Stimulated activated CD8-positive, alpha-beta memory T cell treated with anti-CD3 and anti-CD28 coated beads, Interleukin-4, amount 100 ng/mL, for 1 hour (primary cell): ENCODE measurements around the gene DCHS2.

Experiments
- DNase-seq, 2 donors: peaks; one replicate each; pipeline ENCODE4 v3.0.0-alpha.2; 2020; ENCODE audit warnings: low read depth in 2 of 2, low spot score in 1 of 2

DCHS2 gene

DNA sequence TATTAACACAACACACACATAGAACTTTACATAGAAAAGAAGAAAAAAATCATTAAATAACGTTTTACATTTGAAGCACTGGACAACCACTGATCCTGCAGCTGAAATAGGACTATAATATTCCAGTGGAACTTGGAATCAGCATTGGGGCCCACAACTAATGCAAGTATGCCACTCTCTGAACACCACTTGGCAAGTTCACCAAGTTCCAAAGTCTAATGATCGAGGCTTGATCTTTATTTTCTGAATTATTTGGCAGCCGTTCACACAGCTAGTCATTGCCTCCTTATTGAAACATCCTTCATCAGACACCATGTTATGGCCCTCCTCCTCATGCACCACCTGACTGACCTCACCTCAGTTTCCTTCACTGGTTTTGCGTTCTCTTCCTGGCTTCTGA is 107.6 kb downstream of the DCHS2 start:
- no peak for DNase-seq

DNA sequence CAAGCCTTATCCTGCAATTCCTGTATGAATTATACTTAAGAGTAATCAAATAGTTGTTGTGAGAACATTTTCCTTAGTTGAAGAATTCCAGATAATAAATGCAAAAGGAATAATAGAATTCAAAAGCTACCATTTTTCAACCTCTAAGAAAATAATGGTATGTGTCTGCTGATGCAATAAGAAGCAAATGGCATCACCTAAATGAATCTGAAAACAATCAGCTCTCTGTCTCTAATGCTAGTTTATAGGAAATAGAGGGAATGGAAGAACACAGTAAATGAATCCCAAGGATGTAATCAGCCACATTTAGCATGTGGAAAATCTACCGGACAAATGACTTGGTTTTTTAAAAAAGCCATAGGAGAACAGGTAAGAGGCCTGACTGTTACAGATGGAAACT is 115.1 kb downstream of the DCHS2 start:
- DNase-seq = no peak

GRCh38 chr4:154368060-154368459 is 123.5 kb downstream of the DCHS2 start:
- DNase-seq = no peak

DNA sequence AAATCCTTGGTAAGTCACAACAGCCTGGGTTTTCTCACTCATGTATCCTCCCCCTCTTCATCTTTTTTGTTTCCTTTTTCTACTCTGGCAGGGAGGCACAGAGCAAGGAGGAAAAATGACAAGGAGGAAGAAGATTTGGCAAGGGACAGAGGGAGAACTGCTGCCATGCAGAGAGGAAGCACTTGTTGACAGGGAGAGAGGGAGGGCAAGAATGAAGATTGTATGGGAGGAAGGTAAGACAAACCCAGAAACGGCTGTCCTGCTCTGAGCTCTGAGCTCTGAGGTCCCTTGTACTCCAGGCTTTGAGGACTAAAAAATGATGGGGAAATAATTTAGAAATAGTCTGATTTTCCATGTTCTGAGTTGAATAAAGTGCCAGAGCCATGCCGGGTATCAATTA is 123.9 kb downstream of the DCHS2 start:
- no peak for DNase-seq

GRCh38 chr4:154366956-154367355 is 124.6 kb downstream of the DCHS2 start:
- DNase-seq = no peak

- DNase-seq = no peak
Measured at GRCh38 chr4:154364066-154364845, 127.3 kb downstream of the DCHS2 start.

GRCh38 chr4:154361450-154361849 is 130.1 kb downstream of the DCHS2 start:
- no peak for DNase-seq

DNA sequence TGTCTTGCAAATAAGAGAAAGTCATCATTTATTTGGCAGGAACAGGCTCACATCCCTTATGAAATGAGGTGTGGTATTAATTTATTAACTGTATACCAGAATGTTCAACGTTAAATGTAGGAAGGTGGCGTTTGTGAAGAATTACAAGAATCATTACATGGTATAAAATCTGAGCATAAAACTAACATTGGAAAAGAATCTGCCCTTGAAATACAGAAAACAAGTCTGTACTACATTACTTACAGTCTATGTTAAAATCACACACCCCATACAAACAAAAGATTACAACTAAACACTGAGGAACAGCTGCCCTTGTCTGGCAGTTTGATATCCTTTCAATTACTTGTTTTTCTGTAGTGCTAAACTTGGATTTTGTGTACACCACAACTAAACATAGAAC is 131.1 kb downstream of the DCHS2 start:
- DNase-seq = no peak

DNA sequence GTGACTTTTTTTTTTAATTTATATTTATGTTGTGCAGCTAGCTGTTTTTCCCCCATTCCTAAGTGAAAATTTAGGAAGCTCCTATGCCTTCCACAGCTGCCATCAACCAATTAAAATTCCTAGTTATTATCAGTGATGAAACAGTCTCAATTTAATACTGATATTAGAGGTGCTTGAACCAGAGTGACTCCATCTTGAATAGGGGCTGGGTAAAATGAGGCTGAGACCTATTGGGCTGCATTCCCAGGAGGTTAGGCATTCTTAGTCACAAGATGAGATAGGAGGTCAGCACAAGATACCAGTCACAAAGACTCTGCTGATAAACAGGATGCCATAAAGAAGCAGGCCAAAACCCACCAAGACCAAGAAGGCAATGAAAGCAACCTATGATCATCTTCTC is 136.7 kb downstream of the DCHS2 start:
- DNase-seq = no peak

- no peak for DNase-seq
Measured at GRCh38 chr4:154349829-154350228, 141.8 kb downstream of the DCHS2 start.

DNA sequence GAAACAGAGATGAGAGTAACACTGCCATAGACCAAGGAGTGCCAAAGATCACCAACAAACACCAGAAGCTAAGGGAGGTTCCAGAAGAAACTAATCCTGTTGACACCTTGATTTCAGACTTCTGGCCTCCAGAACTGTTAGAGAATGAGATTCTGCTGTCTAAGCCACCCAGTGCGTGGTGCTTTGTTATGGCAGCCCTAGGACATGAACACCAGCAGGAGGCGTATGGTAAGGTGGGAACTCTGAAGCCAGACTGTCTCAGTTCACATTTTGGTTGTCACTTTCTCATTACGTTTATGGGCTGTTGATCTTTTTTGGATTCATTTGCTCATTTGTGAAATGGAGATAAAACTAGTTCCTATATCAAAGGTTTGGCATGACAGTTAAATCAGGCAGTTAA is 142.9 kb downstream of the DCHS2 start:
- no peak for DNase-seq

- no peak for DNase-seq
Measured at GRCh38 chr4:154345359-154345758, 146.2 kb downstream of the DCHS2 start.

DNA sequence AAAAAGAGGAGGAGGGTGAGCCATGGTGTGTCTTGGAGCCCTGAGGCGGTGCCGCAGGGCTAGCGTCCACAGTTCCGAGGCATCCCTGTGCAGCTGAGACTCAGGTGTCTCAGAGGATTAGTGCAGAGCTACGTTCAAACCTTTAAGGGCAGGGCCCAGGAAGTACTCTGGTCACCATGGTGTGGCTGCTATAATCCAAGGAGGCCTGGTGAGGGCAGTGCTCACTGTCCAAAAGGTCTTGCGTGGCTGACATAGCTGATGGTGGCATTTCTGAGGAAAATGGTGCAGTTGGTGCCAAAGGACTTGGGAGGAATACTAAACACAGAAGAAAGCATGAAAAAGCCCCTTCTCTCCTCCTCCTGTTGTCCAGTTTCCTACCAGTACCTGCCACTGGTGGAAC is 146.9 kb downstream of the DCHS2 start:
- no peak for DNase-seq

DNA sequence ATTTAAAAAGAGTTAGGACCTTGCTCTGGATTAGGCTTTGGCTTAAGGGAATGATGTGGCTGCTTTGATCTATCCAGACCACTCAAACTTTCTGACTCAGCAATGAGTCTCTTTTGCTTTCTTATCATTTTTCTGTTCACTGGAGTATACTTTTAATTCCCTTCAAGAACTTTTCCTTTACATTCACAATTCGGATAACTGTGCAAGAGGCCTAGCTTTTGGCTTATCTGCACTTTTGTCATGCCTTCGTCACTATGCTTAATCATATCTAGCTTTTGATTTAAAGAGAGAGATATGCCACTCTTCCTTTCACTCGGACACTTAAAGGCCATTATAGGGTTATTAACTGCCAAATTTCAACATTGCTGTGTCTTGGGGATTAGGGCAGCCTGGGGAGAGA is 147.9 kb downstream of the DCHS2 start:
- DNase-seq = no peak

DNA sequence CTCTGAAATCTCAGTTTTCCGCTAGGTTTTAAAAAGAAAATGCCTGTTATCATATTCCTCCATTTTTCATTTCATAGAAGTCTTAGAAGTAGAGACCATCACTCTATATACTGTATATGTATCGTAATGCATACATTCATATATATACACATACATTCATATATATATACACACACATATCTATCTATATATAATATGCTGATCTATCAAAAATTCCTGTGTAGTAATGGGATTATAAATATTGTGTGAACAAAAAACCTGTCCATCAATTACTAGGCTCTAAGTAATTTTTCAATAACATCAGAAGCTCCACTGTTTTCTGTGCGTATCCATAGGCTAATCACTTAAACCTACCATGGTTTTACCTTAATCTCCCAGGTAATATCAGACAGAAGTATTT is 150.2 kb downstream of the DCHS2 start:
- DNase-seq = no peak

DNA sequence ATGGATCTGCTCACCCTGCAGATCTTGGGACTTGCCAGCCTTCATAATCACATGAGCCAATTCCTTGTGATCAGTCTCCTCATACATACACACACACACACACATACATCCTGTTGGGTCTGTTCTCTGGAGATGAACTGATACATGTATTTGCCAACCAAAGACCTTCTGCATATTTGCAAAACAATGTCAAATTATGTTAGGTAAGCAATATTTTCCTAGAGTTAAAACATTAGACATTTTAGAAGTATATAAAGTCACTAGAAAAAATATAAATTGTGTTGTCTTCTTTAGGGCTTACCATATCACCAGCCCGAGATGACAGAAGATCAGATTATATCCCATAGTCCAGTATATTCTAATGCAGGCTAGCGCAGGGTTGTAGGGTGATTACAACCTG is 156.0 kb downstream of the DCHS2 start:
- DNase-seq = no peak

- DNase-seq = peak in 1 of 2 donors; percentile 4
Measured at GRCh38 chr4:154332681-154333421, 158.7 kb downstream of the DCHS2 start.

GRCh38 chr4:154329939-154330338 is 161.7 kb downstream of the DCHS2 start:
- DNase-seq = no peak

GRCh38 chr4:154329268-154329868 is 162.2 kb downstream of the DCHS2 start:
- DNase-seq = no peak

GRCh38 chr4:154328030-154328429 is 163.6 kb downstream of the DCHS2 start:
- no peak for DNase-seq

DNA sequence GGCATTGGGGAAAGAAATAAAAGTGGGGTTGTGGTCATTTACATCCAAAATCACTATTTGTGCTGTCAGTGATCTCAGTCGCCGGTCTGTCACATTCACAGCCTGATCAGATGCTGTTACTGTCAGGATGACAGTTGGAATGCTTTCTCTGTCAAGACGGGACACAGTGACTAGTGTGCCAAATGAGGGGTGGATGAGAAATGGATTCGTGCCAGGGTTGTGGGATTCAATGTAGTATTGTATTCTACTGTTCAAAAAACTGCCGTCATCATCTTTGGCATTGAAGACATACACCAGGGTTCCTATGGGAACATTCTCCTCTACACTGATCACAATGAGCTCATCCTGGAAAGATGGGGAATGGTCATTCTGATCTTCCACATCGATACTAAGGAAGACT is 171.1 kb downstream of the DCHS2 start:
- DNase-seq = no peak

GRCh38 chr4:154319736-154320135 is 171.9 kb downstream of the DCHS2 start:
- DNase-seq = no peak
